Femur (tissue), 1 donor: ENCODE data around the gene ATP5ME.

Experiments used
- DNase-seq: peaks from one replicate; pipeline ENCODE4 v3.0.0-alpha.2; 2017

Gene ATP5ME

DNA sequence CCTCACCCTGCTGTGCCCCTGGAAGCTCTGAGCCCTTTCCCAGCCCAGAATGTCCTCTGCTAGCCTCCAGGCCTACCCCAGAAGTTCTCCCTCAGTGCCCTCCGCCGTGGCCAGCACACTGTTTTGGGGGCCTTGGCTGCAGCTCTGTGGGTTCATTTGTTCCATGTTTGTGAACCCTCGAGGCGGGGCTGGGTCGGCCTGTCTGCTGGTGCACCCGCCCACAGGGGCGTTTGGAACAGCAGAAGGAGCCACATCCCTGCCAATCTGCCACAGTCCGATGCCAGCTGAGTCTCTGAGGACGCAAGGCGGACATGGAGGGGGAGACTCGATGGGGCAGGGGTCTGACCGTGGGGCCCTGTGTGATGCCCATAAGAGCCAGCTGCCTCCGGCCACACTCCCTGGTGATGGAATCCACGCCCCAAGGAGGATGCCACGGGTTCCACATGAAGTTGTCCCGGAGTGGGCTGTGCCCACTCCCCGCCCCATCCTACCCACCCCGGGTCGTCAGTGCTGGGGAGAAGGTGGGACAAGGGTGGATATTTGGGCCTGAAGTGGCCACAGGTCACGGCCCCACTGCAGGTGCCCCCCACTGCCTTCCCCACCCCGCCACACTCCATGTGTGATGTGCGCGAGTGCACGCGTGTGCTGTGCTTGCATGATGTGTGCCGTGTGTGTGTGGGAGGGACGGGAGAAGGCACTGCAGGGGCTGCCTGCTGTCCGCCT is 7.1 kb downstream of the ATP5ME start:
- peak; percentile 16 for DNase-seq

DNA sequence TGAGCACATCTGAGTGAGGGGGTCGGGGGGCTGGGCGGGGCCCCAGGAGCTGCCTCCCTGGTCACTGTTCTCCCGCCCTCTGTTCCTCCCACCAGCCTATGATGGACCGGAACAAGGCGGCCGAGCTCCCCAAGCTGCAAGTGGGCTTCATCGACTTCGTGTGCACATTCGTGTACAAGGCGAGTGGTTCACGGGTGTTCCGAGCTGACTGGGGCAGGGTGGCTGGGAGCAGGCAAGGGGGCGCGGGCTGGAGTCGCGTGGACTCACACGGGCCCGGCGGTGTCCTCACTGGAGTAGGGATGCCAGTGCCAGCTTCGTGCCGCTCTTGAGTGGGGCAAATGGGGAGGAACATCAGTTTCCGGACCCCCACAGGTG is 7.7 kb downstream of the ATP5ME start:
- peak; percentile 20 for DNase-seq

- DNase-seq, result peak; percentile 23
These were observed 8.2 kb downstream of the ATP5ME start for GRCh38 chr4:665751-666435.

DNA sequence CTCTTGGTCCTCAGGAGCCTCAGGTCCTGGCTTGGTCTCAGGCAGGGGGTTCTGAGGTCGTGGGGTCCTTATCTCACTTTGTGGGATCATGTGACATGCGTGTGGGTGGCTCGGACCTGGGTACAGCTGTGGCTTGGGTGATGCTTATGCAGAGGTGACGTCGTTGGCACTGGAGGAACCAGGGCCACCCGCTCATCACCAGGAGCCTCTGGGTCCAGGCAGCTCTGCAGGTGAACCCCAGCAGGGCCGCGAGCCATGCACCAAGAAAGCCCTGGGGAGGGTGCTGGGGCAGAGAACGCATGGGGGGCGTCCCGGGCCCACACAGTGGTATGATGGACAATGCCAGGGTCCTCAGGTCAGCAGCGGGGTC is 8.7 kb downstream of the ATP5ME start:
- no peak for DNase-seq

GRCh38 chr4:664713-665231 is 9.3 kb downstream of the ATP5ME start:
- peak; percentile 20 for DNase-seq

GRCh38 chr4:663438-664428 is 10.3 kb downstream of the ATP5ME start:
- peak; percentile 77 for DNase-seq

DNA sequence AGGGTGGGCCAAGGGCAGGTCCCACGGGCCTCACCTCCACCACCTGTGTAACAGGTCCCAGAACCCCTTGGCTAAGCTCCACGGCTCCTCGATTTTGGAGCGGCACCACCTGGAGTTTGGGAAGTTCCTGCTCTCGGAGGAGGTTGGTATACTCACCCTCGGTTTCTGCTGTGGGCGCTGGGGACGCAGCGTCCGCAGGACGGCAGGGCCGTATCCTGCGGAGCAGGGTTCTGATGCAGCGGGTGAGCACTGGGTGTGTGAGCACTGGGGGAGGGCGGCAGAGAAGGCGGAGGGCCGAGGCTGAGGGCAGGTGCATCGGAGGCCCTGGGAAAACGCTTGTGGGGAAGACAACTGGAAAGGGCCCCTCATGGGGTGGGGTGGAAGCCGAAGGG is 11.0 kb downstream of the ATP5ME start:
- DNase-seq, result peak; percentile 23

GRCh38 chr4:661881-662761 is 12.0 kb downstream of the ATP5ME start:
- peak; percentile 17 for DNase-seq

DNA sequence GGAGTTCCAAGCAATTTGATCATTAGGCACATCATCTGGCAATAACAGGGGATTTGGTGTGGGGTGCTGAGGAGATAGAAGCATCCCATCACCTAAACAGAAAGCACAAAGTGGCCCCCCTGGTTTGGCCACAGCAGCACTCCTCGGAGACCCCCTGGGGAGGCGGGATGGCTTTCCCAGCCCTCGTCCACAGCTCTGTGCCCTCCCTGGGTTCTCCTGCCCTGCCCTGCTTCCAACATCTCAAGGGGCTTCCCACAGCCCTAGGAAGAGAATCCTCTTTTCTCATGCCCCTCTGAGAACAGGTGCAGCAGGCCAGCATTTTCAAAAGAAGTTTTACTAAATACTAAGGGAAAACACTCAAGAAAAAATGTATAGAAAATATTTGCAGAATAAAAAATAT is 12.8 kb downstream of the ATP5ME start:
- no peak for DNase-seq

- peak; percentile 12 for DNase-seq
These were observed 13.7 kb downstream of the ATP5ME start for GRCh38 chr4:660401-660800.

- peak; percentile 12 for DNase-seq
These were observed 14.2 kb downstream of the ATP5ME start for GRCh38 chr4:659851-660250.

DNA sequence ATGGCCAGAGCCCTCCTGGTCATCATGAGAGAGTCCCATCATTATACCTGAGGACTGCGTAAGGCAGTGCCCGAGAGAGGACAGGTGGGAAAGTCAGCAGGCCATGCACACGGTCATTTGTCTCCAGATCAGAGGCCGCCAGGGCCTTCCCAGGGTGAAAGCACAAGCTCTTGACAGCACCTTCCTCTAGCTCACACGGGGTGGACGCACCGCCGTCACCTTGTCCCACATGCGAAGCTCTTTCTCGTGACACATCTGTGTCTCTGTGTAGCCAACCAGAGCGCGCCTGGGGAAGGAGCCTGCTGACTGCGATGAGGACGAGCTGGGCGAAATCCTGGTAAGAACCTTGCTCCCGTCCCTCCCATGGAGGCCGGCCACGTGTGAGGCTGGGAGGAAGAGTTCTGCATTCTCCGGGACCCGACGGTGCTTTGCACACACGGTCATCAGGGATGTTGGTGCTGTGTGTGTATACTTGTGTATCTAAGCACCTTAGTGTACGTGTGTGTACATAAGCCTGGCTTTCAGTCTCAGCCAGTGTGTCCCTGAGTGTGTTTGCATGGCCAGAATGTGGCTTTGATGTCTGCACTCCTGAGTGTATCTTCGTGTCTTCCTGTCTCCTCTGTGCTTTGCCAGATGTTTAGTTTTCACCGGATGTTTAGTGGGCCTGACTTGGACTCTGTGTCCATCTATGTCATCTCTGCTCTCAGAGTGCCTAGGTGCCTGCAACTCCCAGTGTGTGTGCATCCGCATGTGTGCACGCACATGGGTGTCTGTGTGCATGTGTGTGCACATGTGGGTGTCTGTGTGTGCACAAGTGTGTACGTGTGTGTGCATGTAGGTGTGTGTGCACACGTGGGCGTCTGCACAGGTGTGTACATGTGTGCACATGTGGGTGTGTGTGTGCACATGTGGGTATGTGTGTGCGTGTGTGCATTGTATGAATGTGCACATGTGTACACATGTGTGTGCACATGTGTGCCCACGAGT is 15.1 kb downstream of the ATP5ME start:
- DNase-seq, result peak; percentile 22

- peak; percentile 31 for DNase-seq
These were observed 16.0 kb downstream of the ATP5ME start for GRCh38 chr4:657834-658667.

- peak; percentile 26 for DNase-seq
These were observed 16.7 kb downstream of the ATP5ME start for GRCh38 chr4:657338-657833.

DNA sequence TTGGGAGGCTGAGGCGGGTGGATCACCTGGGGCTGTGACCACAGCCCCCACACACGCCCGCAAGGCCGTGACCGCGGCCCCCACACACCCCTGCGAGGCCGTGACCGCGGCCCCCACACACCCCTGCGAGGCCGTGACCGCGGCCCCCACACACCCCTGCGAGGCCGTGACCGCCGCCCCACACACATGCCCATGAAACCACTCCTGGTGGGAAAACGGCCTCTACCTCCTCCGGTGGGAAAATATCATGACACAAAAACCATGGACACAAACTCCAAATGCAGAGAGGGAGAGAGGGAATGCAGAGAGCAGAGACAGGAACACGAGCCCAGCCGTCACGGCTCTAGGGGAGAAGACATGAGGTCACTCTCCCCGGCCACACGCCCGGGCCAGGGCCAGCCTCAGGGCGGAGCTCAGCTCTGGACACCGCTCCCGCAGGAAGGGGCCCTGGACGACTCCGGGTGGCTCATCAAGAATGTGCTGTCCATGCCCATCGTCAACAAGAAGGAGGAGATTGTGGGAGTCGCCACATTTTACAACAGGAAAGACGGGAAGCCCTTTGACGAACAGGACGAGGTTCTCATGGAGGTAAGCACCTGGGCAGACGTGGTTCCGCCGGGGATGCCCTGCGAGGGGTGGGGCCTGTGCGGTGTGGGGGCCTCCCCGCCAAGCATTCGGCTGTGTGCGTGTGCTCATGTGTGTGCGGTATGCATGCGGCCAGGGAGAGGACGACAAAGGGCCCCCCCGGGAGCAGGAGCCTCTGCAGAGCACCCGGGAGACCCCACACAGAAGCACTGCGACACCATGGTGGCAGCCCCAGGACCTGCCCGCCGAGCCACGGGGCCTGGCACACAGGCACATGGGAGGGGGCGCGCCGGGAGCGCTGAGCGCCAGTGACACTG is 17.4 kb downstream of the ATP5ME start:
- peak; percentile 33 for DNase-seq

- peak; percentile 11 for DNase-seq
These were observed 18.5 kb downstream of the ATP5ME start for GRCh38 chr4:655464-656151.

GRCh38 chr4:654871-655463 is 19.1 kb downstream of the ATP5ME start:
- peak; percentile 15 for DNase-seq

DNA sequence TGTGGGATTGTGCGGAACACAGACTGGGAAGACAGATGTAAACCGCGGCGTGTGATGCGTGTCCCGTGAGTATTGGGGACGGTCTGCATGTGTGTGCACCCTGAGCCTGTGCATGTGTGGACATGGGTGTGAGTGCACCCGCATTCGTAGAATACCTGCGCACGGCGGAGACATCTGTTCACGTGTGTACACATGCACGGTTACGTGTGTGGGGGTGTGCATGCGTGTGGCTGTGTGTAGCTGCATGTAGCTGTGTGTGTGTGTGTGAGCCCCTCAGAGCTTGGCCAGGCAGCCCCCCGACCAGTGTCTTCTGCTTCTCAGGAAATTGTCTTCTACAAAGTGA is 19.6 kb downstream of the ATP5ME start:
- DNase-seq, result peak; percentile 7
